HCT116 (cell line): Measurements from ENCODE around the gene KDM7A. TPM values are rescaled to one million over a fixed set of nuclear protein-coding genes. Genes with fewer than 3 reads are reported as not detected.

Experiments used
- ATAC-seq: fragments of 200-7000 bp; cut with Tn5 transposase; 2 replicates; pipeline ENCODE4 v1.9.1; 2020; ENCODE audit warnings: mild to moderate bottlenecking, moderate library complexity
- BruUV-seq: library from RNA; stranded (reverse); fragments of 400-500 nt; replicated peaks from 2 replicates; lab custom pipeline; 2021; lab: Mats Ljungman, UMichigan
- CTCF ChIA-PET: fragments of 300-600 bp; sonication (Branson Sonifier 250); formaldehyde crosslinking; loops from one replicate; lab custom pipeline; 2021; ENCODE audit warnings: antibody characterized with exemption; lab: Charles Lee
- POLR2A ChIA-PET: fragments of 300-600, 350-600 bp; sonication (Branson Sonifier 250); formaldehyde crosslinking; loops from one replicate; lab custom pipeline; 2021; ENCODE audit warnings: antibody characterized with exemption; lab: Charles Lee
- RAD21 ChIA-PET, 2 experiments: fragments of 300-600 bp; sonication (Branson Sonifier 250); formaldehyde crosslinking; loops; one replicate each; lab custom pipeline; 2023; ENCODE audit warnings: low total read pairs in 2 of 2; ENCODE audit not compliant: uncharacterized antibody in 2 of 2, unreplicated experiment in 2 of 2, low non-redundant PET in 1 of 2; lab: Charles Lee
- DNase-seq: peaks from one replicate; pipeline ENCODE4 v3.0.0-alpha.2; 2010; ENCODE audit warnings: low read depth, low spot score
- H2AFZ ChIP-seq: fragments of 200-600 bp; shearing (Covaris generic), sonication (generic); 2 replicates; pipeline ENCODE4 v1.6.1; 2017; ENCODE audit warnings: low read depth, mixed run types, mixed read lengths, antibody characterized with exemption, low read length; ENCODE audit not compliant: poor library complexity, severe bottlenecking
- H3K27ac ChIP-seq: 2 replicates; pipeline ENCODE4 v1.5.1; 2012; ENCODE audit warnings: low read depth, low read length
- H3K27me3 ChIP-seq: fragments of 200-600 bp; sonication (generic); 2 replicates; pipeline ENCODE4 v1.6.1; 2016; ENCODE audit warnings: mixed run types, low read length, mixed read lengths; ENCODE audit not compliant: insufficient read depth
- H3K36me3 ChIP-seq, 2 experiments: fragments of 200-500 bp in 1 of 2; fragments of 200-600 bp in 1 of 2; sonication (Bioruptor generic) in 1 of 2; sonication (generic) in 1 of 2; 2 replicates each; pipeline versions ENCODE4 v1.5.1 to v1.6.1; 2014 to 2016; ENCODE audit warnings: low read length in 2 of 2, inconsistent platforms in 1 of 2, mixed read lengths in 1 of 2, mixed run types in 1 of 2; ENCODE audit not compliant: insufficient read depth in 2 of 2, control insufficient read depth in 1 of 2
- H3K4me1 ChIP-seq, 2 experiments: fragments of 200-600 bp in 1 of 2; sonication (generic) in 1 of 2; 2 replicates each; pipeline versions ENCODE4 v1.5.1 to v1.6.1; 2012 to 2017; ENCODE audit warnings: low read length in 2 of 2, inconsistent platforms in 1 of 2, mild to moderate bottlenecking in 1 of 2, mixed read lengths in 1 of 2, mixed run types in 1 of 2, moderate library complexity in 1 of 2; ENCODE audit not compliant: insufficient read depth in 2 of 2, control insufficient read depth in 1 of 2
- H3K4me2 ChIP-seq: fragments of 200-600 bp; sonication (generic); 2 replicates; pipeline ENCODE4 v1.6.1; 2017; ENCODE audit warnings: mixed run types, low read length, mixed read lengths
- H3K4me3 ChIP-seq, 2 experiments: fragments of 200-600 bp in 1 of 2; sonication (generic) in 1 of 2; replicated peaks in 1 of 2; 2 replicates each; pipeline ENCODE4 v1.5.1; 2011 to 2016; ENCODE audit warnings: low read length in 2 of 2, control low read depth in 1 of 2, low read depth in 1 of 2, mild to moderate bottlenecking in 1 of 2, mixed read lengths in 1 of 2, mixed run types in 1 of 2
- H3K79me2 ChIP-seq: fragments of 200-600 bp; sonication (generic); 2 replicates; pipeline ENCODE4 v1.6.1; 2017; ENCODE audit warnings: mild to moderate bottlenecking, mixed run types, low read length, moderate library complexity, mixed read lengths; ENCODE audit not compliant: insufficient read depth
- H3K9ac ChIP-seq: fragments of 200-600 bp; sonication (generic); 2 replicates; pipeline ENCODE4 v1.6.1; 2016; ENCODE audit warnings: low read length, mixed read lengths
- H3K9me2 ChIP-seq: fragments of 200-600 bp; sonication (generic), shearing (Covaris generic); 2 replicates; pipeline ENCODE4 v1.6.1; 2017; ENCODE audit warnings: mixed run types, mild to moderate bottlenecking, moderate library complexity; ENCODE audit not compliant: insufficient read depth
- H3K9me3 ChIP-seq, 2 experiments: fragments of 200-500 bp in 1 of 2; fragments of 200-600 bp in 1 of 2; sonication (Bioruptor generic) in 1 of 2; sonication (generic) in 1 of 2; 2 replicates each; pipeline ENCODE4 v1.6.1; 2014 to 2017; ENCODE audit warnings: low read length in 2 of 2, mixed read lengths in 2 of 2, inconsistent platforms in 1 of 2, low read depth in 1 of 2, mild to moderate bottlenecking in 1 of 2, mixed run types in 1 of 2, moderate library complexity in 1 of 2; ENCODE audit not compliant: control insufficient read depth in 1 of 2, insufficient read depth in 1 of 2
- H4K20me1 ChIP-seq: fragments of 200-600 bp; sonication (generic), shearing (Covaris generic); 2 replicates; pipeline ENCODE4 v1.6.1; 2017; ENCODE audit warnings: mixed run types, mild to moderate bottlenecking, moderate library complexity; ENCODE audit not compliant: insufficient read depth
- CTCF ChIP-seq, 3 experiments: fragments of 200-600 bp in 1 of 3; sonication (generic) in 1 of 3; IDR thresholded peaks in 2 of 3; conservative IDR thresholded peaks in 1 of 3; 2 replicates each; pipeline ENCODE4 v1.5.1; 2012 to 2017; ENCODE audit warnings: low read depth in 2 of 3, low read length in 2 of 3, antibody characterized with exemption in 1 of 3, borderline replicate concordance in 1 of 3, control low read depth in 1 of 3, mild to moderate bottlenecking in 1 of 3, mixed read lengths in 1 of 3, mixed run types in 1 of 3, moderate library complexity in 1 of 3; ENCODE audit not compliant: insufficient read depth in 1 of 3
- POLR2AphosphoS5 ChIP-seq: IDR thresholded peaks from 2 replicates; pipeline ENCODE4 v1.6.1; 2011; ENCODE audit warnings: mild to moderate bottlenecking, low read depth, low read length, moderate library complexity
- REST ChIP-seq: IDR thresholded peaks from 2 replicates; pipeline ENCODE4 v1.6.1; 2012; ENCODE audit warnings: low read depth
- SRF ChIP-seq: IDR thresholded peaks from 2 replicates; pipeline ENCODE4 v1.6.1; 2012; ENCODE audit warnings: low read depth
- intact Hi-C: fragments of 100-400 bp; cut with micrococcal nuclease; formaldehyde crosslinking; loops from 2 replicates; pipeline ENCODE4 v1.10.0; 2022
- total RNA-seq: library from RNA; stranded (reverse); gene quantifications from one replicate; pipeline ENCODE4 v1.2.1, GENCODE V29; 2021; ENCODE audit not compliant: unreplicated experiment
- TF ChIP-seq, protein P1 (sequence below): IDR thresholded peaks from 2 replicates; pipeline ENCODE4 v1.6.1; 2012

KDM7A gene
- total RNA-seq, 1 experiment from 2014 or later: 11.6 TPM

GRCh38 chr7:140168816-140169215 is 8.0 kb downstream of the KDM7A start:
- intact Hi-C loops: no loop called here
- ATAC-seq (no peak), DNase-seq (no peak)
- Histone ChIP-seq H3K4me1 (peaks cover 5 to 8% of the 10 kb centered on the region in 2 experiments; a peak in 1 of 4 replicates), H3K36me3 (no peaks in the 10 kb centered on the region), H4K20me1 (no peaks in the 10 kb centered on the region; the same call in 1 of the 2 replicates), H3K27ac (no peak overlapping the region), H3K4me2 (no peak overlapping the region), H3K9ac (no peak overlapping the region), H2AFZ (no peak overlapping the region), H3K9me3 (no peaks in the 10 kb centered on the region), H3K9me2 (no peaks in the 10 kb centered on the region), H3K79me2 (no peaks in the 10 kb centered on the region), H3K27me3 (no peaks in the 10 kb centered on the region), H3K4me3 (no peak overlapping the region)
- ChIA-PET POLR2A (no interaction called here), CTCF (no interaction called here), RAD21 (no interaction called here)
- no TSS peak for BruUV-seq
- TF ChIP-seq POLR2AphosphoS5 (no peak), CTCF (IDR thresholded peaks at IDR 0.05 in 2 of 3, conservative IDR thresholded peaks at IDR 0.05 in 1 of 3; ENCODE audit: borderline replicate concordance in 1 of 3, insufficient read depth in 1 of 3, low read depth in 2 of 3, low read length in 2 of 3) (no peak), SRF (no peak), REST (no peak)
- TF ChIP-seq, protein P1, sequence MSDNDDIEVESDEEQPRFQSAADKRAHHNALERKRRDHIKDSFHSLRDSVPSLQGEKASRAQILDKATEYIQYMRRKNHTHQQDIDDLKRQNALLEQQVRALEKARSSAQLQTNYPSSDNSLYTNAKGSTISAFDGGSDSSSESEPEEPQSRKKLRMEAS: no peak
